ENCODE measurements around the gene EMID1. TPM values are rescaled to one million over a fixed set of nuclear protein-coding genes. Genes with fewer than 3 reads are reported as not detected.

The EMID1 gene
- total RNA-seq, 1 experiment from 2014 or later, result 3.0 TPM

GRCh38 chr22:29259253-29259899 is 53.7 kb downstream of the EMID1 start:
- no peak for DNase-seq (ENCODE audit: low spot score)

GRCh38 chr22:29260031-29260560 is 54.4 kb downstream of the EMID1 start:
- no peak for DNase-seq (ENCODE audit: low spot score)

DNA sequence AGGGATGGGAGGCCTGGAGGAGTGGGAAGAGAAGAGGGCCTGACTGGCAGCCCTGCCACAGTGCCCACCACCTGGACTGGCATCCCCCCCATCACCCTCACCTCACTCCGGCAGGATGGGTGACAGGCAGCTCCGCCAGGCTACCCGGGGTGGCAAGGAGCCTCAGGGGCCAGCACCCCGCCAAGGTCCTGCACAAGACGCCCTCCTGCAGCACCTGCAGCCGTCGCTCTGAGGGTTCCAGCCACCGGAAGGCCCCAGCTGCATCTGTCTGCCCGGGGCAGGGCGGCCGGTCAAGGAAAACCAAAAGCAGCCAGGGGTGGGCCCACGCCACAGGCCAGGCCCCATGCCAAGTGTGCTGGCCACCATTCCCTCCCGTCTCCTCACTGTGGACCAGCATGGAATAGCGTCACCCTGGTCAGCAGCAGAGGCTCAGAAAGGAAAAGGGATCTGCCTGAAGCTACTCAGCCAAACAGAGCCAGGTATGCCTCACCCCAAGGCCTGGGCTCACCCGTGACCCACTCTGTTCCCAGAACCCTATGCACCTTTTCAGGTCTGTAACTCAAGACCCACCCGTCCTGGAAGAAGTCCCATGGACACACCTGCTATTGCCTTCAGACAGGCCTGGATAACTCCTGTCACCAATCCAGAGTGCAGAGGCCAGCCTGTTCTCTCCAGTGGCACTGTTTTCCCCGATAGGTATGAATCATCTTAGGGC is 55.1 kb downstream of the EMID1 start:
- DNase-seq (ENCODE audit: low spot score), result no peak

GRCh38 chr22:29263791-29264276 is 58.1 kb downstream of the EMID1 start:
- DNase-seq (ENCODE audit: low spot score), result no peak

GRCh38 chr22:29265305-29265704 is 59.6 kb downstream of the EMID1 start:
- DNase-seq (ENCODE audit: low spot score), result no peak

GRCh38 chr22:29265929-29266328 is 60.2 kb downstream of the EMID1 start:
- DNase-seq (ENCODE audit: low spot score), result no peak

- DNase-seq (ENCODE audit: low spot score), result no peak
Measured at GRCh38 chr22:29266564-29267461, 61.1 kb downstream of the EMID1 start.

DNA sequence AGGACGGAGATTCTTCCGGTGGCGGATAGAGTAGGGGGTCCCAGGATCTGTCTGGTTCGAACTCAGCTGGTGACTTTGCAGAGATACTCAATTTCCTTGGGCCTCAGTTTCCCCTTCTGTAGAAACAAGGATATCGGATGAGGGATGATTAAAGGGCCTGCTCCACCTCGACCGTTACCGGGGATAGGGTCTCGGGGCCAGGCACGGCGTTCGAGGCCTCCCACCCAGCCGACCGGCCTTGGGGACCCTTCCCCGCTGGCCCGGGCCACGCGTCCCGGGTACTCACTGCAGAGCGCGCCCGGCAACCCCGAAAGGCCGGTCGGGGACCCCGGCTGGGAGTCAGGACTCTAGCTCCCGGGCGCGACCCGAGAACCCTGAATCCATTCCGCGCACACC is 61.8 kb downstream of the EMID1 start:
- DNase-seq (ENCODE audit: low spot score), result no peak

DNA sequence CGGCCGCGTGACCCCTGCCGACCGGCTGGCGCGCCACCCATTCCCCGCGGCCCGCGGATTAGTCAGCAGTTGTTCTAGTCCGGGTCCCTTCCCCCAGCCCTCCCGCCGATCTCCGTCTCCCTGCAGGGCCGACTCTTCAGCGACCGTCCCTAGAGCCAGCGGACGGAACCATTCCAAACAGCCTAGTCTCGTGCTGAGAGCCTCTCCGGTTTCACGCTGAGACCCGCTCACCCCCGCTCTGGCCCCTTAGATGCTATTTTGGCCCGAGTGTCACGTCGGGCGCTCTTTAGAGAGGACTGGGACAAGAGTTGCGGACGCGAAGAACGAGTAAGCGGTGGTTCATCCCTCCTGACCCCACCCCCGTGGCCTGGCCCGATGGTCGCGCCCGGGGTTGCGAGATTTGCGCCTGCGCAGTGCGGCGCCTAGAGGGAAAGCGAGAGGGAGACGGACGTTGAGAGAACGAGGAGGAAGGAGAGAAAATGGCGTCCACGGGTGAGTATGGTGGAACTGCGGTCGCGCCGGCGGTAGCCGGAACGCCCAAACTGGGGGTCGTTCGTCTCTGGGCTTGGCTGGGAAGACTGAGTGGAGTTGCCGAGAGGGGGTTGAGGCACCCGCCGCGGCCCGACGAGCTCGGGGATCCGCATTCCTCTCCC is 62.3 kb downstream of the EMID1 start, which contains the start of the genes EWSR1 and RHBDD3:
TSS of gene EWSR1 (plus strand) at position 411 of the 653 bp plus-strand sequence. CDS start at position 480, 69 bp downstream.
TSS of gene RHBDD3 (minus strand) at position 124 of the 653 bp plus-strand sequence. CDS start 2,355 bp downstream, outside the sequence.
- DNase-seq (ENCODE audit: low spot score), result peak; percentile 84

GRCh38 chr22:29268511-29269229 is 63.0 kb downstream of the EMID1 start:
- DNase-seq (ENCODE audit: low spot score), result no peak

GRCh38 chr22:29269230-29269604 is 63.5 kb downstream of the EMID1 start:
- no peak for DNase-seq (ENCODE audit: low spot score)

DNA sequence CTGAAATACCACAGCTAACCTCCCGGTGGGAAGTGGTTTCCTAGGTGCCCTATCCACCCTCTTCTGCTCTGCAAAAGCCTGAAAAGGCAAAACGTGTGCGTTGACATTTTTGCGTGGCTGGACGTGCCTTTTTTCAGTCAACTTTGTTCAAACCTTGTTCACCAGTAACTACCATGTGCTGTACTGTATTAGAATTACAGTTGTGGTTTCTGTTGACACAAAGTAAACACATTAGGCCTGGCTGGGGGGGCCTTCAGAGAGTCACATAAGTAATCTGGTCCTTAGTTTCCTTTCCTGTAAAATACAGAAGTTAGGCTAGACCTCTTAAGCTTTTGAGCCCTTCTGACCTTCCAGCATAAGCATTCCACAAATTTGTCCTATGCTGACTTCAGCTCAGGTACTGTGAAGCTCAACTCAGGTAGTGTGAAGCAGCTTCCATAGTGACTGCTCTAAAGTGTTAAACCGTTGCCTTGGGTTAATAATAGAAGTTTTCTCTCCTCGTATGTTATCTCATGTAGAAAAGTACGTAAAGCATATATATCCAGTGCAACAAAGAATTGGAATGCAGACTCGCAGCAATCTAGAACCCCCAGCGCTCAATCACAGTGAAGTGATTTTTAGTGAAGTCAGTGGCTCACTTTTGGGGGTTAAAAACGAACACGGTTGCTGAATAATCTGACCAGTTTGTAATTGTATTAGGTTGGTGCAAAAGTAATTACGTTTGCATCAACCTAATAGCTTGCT is 64.2 kb downstream of the EMID1 start:
- DNase-seq (ENCODE audit: low spot score), result no peak

DNA sequence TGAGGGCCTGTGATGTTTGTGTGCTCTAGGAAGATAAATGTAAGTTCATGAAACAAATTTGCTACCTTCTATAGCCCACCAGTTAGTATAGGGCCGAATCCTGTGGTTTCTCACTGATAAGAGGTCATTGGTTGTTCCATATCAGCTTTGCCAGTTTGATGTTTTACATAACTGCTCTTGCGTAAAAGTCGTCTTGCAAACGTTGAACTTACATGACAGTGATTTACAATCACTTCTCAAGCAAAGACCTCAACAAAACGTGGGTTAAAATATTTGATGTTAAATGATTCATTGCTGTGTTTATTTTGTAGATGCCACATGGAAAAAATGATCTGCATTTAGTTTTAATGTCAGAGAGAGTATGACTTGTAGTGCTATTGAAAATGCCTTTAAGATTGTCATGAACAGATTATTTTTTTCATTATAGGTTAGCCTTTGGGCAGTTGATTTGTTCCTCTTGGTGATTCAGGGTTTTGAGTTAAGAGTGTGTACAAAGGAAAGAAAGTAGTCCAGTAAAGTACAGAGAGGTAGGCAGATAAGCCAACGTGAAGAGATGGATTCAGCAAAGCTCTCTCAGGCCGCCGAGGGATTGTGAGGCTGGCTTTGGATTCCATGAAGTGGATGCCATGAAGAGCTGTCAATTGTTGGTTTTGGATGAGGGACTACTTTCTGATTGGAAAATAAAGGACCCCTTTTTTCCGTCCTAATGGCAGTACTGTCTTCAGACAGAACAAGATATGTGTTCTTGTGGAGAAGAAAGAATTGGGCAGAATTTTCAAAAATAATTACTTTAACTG is 65.0 kb downstream of the EMID1 start:
- DNase-seq (ENCODE audit: low spot score), result no peak

DNA sequence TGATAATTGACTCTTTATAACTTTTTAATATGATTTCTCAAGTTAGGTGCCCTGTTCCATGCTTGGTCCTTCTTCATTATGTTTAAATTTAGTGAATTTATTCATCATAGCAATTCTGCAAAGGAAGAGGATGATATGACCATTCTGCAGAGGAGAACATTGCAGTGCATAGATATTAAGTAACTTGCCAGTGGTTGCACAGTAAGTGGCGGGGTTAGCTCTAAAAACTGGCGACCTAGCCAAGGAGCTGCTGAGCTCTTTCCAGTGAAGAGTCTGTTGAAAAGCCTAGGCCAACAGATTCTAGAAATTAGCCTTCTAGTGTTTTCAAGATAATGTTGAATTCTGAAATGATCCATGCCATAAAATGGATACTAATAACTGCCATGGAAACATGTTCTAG is 66.9 kb downstream of the EMID1 start:
- no peak for DNase-seq (ENCODE audit: low spot score)

DNA sequence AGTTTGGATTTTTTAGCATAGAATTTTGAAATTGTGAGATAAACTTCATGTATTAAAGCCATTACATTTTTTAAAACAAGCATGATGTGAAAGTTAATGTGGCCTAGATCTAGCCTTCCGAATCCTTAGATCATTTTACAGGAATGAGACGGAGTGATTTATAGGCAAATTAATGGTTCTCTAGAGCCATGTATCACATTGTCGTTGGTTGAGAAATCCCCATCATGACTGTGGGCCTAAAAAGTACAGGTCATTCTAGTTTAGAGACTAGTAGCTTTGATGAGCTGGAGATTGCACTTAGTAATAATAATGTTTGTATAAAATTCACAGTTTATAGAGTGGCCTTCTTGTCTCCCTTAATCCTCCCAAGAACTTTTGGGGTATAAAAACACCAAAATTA is 69.5 kb downstream of the EMID1 start:
- no peak for DNase-seq (ENCODE audit: low spot score)

GRCh38 chr22:29275819-29276565 is 70.3 kb downstream of the EMID1 start:
- no peak for DNase-seq (ENCODE audit: low spot score)

DNA sequence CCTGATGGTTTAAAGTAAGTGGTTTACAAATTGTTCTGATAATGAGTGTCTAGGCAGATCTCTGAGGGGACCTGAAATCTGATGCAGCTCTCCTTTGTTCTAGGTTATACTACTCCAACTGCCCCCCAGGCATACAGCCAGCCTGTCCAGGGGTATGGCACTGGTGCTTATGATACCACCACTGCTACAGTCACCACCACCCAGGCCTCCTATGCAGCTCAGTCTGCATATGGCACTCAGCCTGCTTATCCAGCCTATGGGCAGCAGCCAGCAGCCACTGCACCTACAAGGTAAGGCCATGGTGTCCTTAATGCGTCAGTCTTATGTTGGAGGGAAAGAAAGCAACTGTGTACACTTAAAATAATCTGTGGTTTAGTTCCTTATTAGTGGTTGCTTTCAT is 72.2 kb downstream of the EMID1 start:
- no peak for DNase-seq (ENCODE audit: low spot score)

DNA sequence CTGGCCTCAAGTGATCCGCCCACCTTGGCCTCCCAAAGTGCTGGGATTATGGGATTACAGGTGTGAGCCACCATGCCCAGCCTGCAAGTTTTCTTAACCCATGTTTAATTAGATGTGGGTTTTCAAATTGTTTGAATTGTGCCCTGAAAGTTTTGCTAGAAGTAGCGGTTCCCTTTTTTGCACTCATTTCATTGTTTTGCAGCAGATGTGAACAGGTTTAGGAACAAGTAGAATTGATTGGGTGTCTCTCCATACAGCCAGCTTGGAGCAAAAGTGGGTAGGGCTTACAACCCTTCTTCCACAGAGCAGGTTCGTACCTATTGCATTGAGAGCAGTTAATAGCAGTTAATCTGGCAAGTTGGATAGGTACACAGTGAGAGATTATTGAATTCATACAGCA is 78.5 kb downstream of the EMID1 start:
- DNase-seq (ENCODE audit: low spot score), result no peak

Data from H4 (cell line).